ENCODE data around the gene ATOH8. TPM values are rescaled to one million over a fixed set of nuclear protein-coding genes. Genes with fewer than 3 reads are reported as not detected.

The ATOH8 gene
- total and polyA plus RNA-seq, 2 experiments from 2014 or later: 12.7 to 50.1 TPM

DNA sequence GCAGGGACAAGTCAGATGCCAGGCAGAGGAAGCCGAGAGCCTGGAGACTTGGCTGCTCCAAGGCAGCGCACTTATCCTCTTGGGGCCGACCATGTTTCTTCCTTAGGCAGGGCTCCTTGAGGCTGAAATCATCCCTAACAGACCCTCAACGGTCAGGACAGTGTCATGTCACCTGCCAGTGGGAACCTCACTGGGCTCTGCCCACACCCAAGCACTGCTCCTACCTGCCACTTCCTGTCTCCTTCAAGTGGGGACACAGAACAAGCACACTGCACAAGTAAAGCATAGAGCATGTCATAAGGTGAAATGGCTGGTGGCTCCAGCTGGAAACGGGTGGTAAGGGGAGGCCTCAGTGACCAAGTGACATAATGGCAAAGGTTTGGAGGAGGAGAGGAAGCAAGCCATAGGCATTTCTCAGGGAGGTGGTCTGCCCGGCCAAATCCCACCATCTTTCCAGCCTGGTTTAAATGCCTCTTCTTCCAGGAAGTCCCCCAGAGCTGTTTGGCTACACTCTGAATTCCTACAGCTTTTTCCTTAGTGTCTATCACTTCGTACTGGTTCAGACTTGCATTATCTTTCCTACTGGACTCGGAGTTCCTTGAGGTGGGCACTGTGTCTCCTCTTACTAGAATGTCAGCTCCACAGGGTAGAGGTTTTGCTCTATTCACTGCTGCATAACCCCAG lies 7.3 kb upstream of the ATOH8 start:
- peaks cover 73% of the 10 kb centered on the region for H3K4me1 ChIP-seq (ENCODE audit: insufficient read depth)
- H3K9me3 ChIP-seq (ENCODE audit: low read depth): no peaks in the 10 kb centered on the region
- H3K27me3 ChIP-seq (replicated peaks; ENCODE audit: insufficient read depth): no peaks in the 10 kb centered on the region
- H3K4me3 ChIP-seq: no peak overlapping the region
- no peaks in the 10 kb centered on the region for H3K36me3 ChIP-seq (ENCODE audit: low read depth)
- H3K27ac ChIP-seq: peak overlapping the region; percentile 100
- peak overlapping the region; percentile 75 for H3K4me2 ChIP-seq (ENCODE audit: unreplicated experiment)
- no peak overlapping the region for H2AFZ ChIP-seq
- H3K79me2 ChIP-seq (ENCODE audit: insufficient read depth): no peaks in the 10 kb centered on the region
- TF ChIP-seq EZH2 (IDR thresholded peaks at IDR 0.05; ENCODE audit: insufficient read depth, poor library complexity, severe bottlenecking) (no peak), EZH2phosphoT487 (IDR thresholded peaks at IDR 0.05; ENCODE audit: insufficient read depth, low read depth) (no peak)
- peak overlapping the region; percentile 99 for H3K9ac ChIP-seq
- in situ Hi-C loops (cut with MboI): no loop called here
- 60 to 67% methylated on average over 8 of the region's 8 CpGs for WGBS, 2 experiments (ENCODE audit: low coverage in 1 of 2, low lambda C conversion rate in 2 of 2, missing lambda C conversion rate in 2 of 2)
- H3F3A ChIP-seq (ENCODE audit: insufficient read depth): peaks cover 61% of the 10 kb centered on the region
- DNase-seq: peak; percentile 10
- H4K20me1 ChIP-seq (ENCODE audit: insufficient read depth): no peaks in the 10 kb centered on the region
- no peaks in the 10 kb centered on the region for H3K9me2 ChIP-seq (ENCODE audit: insufficient read depth)

DNA sequence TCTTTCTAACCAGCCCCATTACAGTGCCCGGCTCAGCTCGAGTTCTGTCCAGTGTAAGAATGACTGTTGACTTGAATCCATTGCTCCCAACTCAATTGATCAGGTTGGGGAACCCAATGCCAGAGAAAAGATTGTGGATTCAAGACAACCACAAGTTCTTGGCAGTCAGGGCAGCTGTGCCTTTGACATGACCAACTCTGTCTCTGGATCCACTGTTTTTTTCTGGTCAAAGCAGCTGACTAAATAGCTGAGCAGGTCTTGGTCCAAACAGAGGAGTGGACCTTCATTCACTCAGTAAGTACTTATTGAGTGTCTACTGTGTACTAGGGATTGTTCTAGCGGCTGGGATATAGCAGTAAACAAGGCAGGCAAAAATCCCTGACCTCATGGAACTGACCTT lies 6.3 kb upstream of the ATOH8 start:
- Histone ChIP-seq H3K9ac (no peak overlapping the region), H3K4me2 (ENCODE audit: unreplicated experiment) (no peak overlapping the region), H3K36me3 (ENCODE audit: low read depth) (no peaks in the 10 kb centered on the region), H3K27ac (no peak overlapping the region), H4K20me1 (ENCODE audit: insufficient read depth) (no peaks in the 10 kb centered on the region), H3K79me2 (ENCODE audit: insufficient read depth) (no peaks in the 10 kb centered on the region), H3K4me1 (ENCODE audit: insufficient read depth) (peaks cover 66% of the 10 kb centered on the region), H3F3A (ENCODE audit: insufficient read depth) (peaks cover 60% of the 10 kb centered on the region), H2AFZ (no peak overlapping the region), H3K27me3 (replicated peaks; ENCODE audit: insufficient read depth) (no peaks in the 10 kb centered on the region), H3K9me3 (ENCODE audit: low read depth) (no peaks in the 10 kb centered on the region), H3K9me2 (ENCODE audit: insufficient read depth) (no peaks in the 10 kb centered on the region), H3K4me3 (no peak overlapping the region)
- no peak for DNase-seq
- WGBS, 2 experiments (ENCODE audit: low coverage in 1 of 2, low lambda C conversion rate in 2 of 2, missing lambda C conversion rate in 2 of 2): 96% methylated on average over 3 of the region's 3 CpGs
- in situ Hi-C loops (cut with MboI): no loop called here
- no peak for TF ChIP-seq EZH2 (IDR thresholded peaks at IDR 0.05; ENCODE audit: insufficient read depth, poor library complexity, severe bottlenecking)

DNA sequence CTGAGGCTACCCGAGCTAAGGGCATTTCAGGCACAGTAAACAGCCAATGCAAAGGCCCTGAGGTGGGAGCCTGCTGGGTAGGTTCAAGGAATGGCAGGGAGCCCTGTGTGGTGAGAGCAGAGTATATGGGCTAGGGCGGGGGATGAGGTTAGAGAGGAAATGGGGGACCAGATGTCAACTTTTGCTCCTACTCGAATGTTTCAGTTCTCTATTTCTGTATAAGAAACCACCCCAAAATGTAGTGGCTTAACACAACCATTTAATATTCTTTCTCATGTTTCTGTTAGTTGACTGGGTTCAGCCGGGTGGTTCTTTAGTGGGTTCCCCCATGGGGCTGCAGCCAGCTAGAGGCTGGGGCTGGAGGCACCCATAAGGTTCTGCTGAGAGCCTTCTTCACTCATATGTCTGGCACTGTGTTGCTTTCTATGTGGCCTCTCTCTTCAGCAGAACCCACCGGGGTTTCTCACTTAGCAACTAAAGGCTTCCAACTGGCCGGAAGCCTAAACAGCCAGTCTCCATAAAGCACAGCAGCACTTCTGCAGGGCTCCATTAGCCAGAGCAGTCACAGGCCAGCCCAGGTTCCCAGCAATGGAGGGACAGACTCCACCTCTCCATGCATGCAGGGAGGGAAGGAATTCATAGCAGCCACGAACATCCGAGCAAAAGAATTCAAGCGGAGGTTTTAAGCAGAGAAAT lies 5.6 kb upstream of the ATOH8 start:
- Histone ChIP-seq H3K79me2 (ENCODE audit: insufficient read depth) (no peaks in the 10 kb centered on the region), H3K9me2 (ENCODE audit: insufficient read depth) (no peaks in the 10 kb centered on the region), H3K36me3 (ENCODE audit: low read depth) (no peaks in the 10 kb centered on the region), H3K9me3 (ENCODE audit: low read depth) (no peaks in the 10 kb centered on the region), H3K4me1 (ENCODE audit: insufficient read depth) (peaks cover 60% of the 10 kb centered on the region), H3F3A (ENCODE audit: insufficient read depth) (peaks cover 59% of the 10 kb centered on the region), H3K4me3 (no peak overlapping the region), H3K27ac (peak overlapping the region; percentile 82; the same call in 1 of the 2 replicates), H2AFZ (no peak overlapping the region), H3K9ac (no peak overlapping the region), H3K4me2 (ENCODE audit: unreplicated experiment) (no peak overlapping the region), H4K20me1 (ENCODE audit: insufficient read depth) (no peaks in the 10 kb centered on the region), H3K27me3 (replicated peaks; ENCODE audit: insufficient read depth) (no peaks in the 10 kb centered on the region)
- TF ChIP-seq EZH2 (IDR thresholded peaks at IDR 0.05; ENCODE audit: insufficient read depth, poor library complexity, severe bottlenecking): no peak
- TF ChIP-seq EZH2phosphoT487 (IDR thresholded peaks at IDR 0.05; ENCODE audit: insufficient read depth, low read depth): no peak
- no peak for DNase-seq
- 80 to 83% methylated on average over 9 of the region's 9 CpGs for WGBS, 2 experiments (ENCODE audit: low coverage in 1 of 2, low lambda C conversion rate in 2 of 2, missing lambda C conversion rate in 2 of 2)
- in situ Hi-C loops (cut with MboI): no loop called here

DNA sequence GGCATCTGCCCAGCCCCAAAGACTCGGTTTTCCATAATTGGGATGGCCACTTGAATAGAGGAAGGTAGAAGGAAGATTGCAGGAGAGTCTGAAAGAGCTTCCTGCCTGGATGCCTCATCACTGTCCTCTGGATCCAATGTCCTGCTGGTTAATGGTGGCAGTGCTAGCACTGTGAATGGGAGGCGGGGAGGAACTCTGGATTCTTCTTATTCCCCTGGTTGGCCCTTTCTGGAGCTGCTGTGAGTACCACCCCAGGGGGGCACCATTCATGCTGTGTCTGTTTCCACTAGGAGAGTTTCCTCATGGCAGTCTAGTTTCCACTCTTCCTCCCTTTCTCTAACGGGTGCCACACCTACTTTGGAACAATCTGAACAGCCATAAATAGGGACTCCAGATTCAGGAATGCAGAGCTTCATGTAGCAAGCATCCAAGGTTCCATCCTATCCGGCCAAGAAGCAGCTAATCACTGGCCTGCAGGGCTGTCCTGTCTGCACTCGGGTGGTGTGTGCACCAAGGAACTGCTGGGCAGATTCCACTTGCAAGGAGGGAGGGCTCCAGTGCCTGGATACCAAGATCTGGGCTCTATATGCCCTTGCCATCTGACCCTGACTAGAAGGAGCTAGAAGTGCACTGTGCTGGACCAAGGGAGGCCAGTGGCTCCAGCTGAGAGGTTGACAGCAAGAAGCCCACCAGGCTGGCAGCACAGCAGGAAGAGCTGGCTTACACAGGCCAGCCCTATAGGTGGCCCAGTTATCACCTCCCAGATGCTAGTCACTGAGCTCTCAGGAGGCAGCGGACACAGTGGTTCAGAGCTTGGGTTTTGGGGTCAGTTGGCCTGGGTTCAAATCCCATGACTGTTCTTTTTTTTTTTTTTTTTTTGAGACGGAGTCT lies 4.6 kb upstream of the ATOH8 start:
- peak overlapping the region; percentile 62 for H3K4me2 ChIP-seq (ENCODE audit: unreplicated experiment)
- peak overlapping the region; percentile 82 for H3K27ac ChIP-seq
- peaks cover 50% of the 10 kb centered on the region for H3F3A ChIP-seq (ENCODE audit: insufficient read depth)
- in situ Hi-C loops (cut with MboI): no loop called here
- peaks cover under 1% of the 10 kb centered on the region; the same call in 1 of the 2 replicates for H3K79me2 ChIP-seq (ENCODE audit: insufficient read depth)
- no peaks in the 10 kb centered on the region for H3K36me3 ChIP-seq (ENCODE audit: low read depth)
- 23 to 24% methylated on average over 7 of the region's 7 CpGs for WGBS, 2 experiments (ENCODE audit: low coverage in 1 of 2, low lambda C conversion rate in 2 of 2, missing lambda C conversion rate in 2 of 2)
- H2AFZ ChIP-seq: peak overlapping the region; percentile 54
- H3K9me3 ChIP-seq (ENCODE audit: low read depth): no peaks in the 10 kb centered on the region
- H3K9ac ChIP-seq: peak overlapping the region; percentile 60
- peak; percentile 87 for DNase-seq
- H3K27me3 ChIP-seq (replicated peaks; ENCODE audit: insufficient read depth): no peaks in the 10 kb centered on the region
- peaks cover 49% of the 10 kb centered on the region for H3K4me1 ChIP-seq (ENCODE audit: insufficient read depth)
- no peaks in the 10 kb centered on the region for H4K20me1 ChIP-seq (ENCODE audit: insufficient read depth)
- no peaks in the 10 kb centered on the region for H3K9me2 ChIP-seq (ENCODE audit: insufficient read depth)
- TF ChIP-seq EZH2phosphoT487 (IDR thresholded peaks at IDR 0.05; ENCODE audit: insufficient read depth, low read depth) (no peak), EZH2 (IDR thresholded peaks at IDR 0.05; ENCODE audit: insufficient read depth, poor library complexity, severe bottlenecking) (no peak)
- no peak overlapping the region for H3K4me3 ChIP-seq

All from GM23248 (cell line).